H1 (cell line): ENCODE measurements around the gene QSOX2. TPM values are rescaled to one million over a fixed set of nuclear protein-coding genes. Genes with fewer than 3 reads are reported as not detected.
A peak's percentile ranks its signal among the peaks of the same experiment; 100 is the strongest.

Experiments
- ASH2L ChIP-seq: fragments of 200-600, 300-600 bp; sonication (generic); IDR thresholded peaks from one replicate; pipeline ENCODE4 v1.7.1; 2017; ENCODE audit warnings: low read length
- CHD1 ChIP-seq: IDR thresholded peaks from 2 replicates; pipeline ENCODE4 v1.6.1; 2012; ENCODE audit warnings: low read depth, low read length, improper control_type of control experiment
- CHD7 ChIP-seq: fragments of 300-600 bp; sonication (generic); IDR thresholded peaks from 2 replicates; pipeline ENCODE4 v1.7.1; 2012; ENCODE audit warnings: low read length, moderate library complexity, mild to moderate bottlenecking, inconsistent platforms; ENCODE audit not compliant: insufficient replicate concordance
- KDM5A ChIP-seq: fragments of 200-600 bp; IDR thresholded peaks from 2 replicates; pipeline ENCODE4 v1.7.1; 2012; ENCODE audit warnings: mild to moderate bottlenecking, low read length, inconsistent platforms, mixed read lengths
- NANOG ChIP-seq: IDR thresholded peaks from 2 replicates; pipeline ENCODE4 v1.6.1; 2011; ENCODE audit warnings: low read length, low read depth, mild to moderate bottlenecking, inconsistent platforms; ENCODE audit not compliant: insufficient read depth, poor library complexity, severe bottlenecking
- RFX5 ChIP-seq: IDR thresholded peaks from 2 replicates; pipeline ENCODE4 v1.6.1; 2011; ENCODE audit warnings: low read depth, low read length, improper control_type of control experiment, borderline replicate concordance
- SIX5 ChIP-seq: IDR thresholded peaks from 2 replicates; pipeline ENCODE4 v1.6.1; 2011; ENCODE audit warnings: mild to moderate bottlenecking, low read depth, low read length
- TEAD4 ChIP-seq: IDR thresholded peaks from 2 replicates; pipeline ENCODE4 v1.6.1; 2012; ENCODE audit warnings: low read depth, low read length, inconsistent platforms, mixed read lengths
- YY1 ChIP-seq: IDR thresholded peaks from 2 replicates; pipeline ENCODE4 v1.6.1; 2011; ENCODE audit warnings: low read depth, mild to moderate bottlenecking, low read length
- ZNF274 ChIP-seq: IDR thresholded peaks from 2 replicates; pipeline ENCODE4 v1.7.0; 2012; ENCODE audit warnings: low read length, borderline replicate concordance; ENCODE audit errors: extremely low read depth
- polyA plus RNA-seq, 7 experiments: library from polyadenylated mRNA; depleted of rRNA in 3 of 7; stranded (reverse) in 5 of 7; unstranded in 2 of 7; fragments of >200 nt in 5 of 7; fragments of 200-250 nt in 2 of 7; gene quantifications; 1 replicate in 5 of 7; 2 replicates in 1 of 7; 4 replicates in 1 of 7; pipeline versions ENCODE4 v1.2.1 to v1.2.3, GENCODE V29; 2011 to 2013; ENCODE audit warnings: missing spikeins in 2 of 7, mixed read lengths in 2 of 7
- total RNA-seq: library from RNA; stranded (reverse); fragmentation: NEBNext Ultra II Directional; extraction: Animal tissue kit (Norgen Biotek cat#: 25700); gene quantifications from 2 replicates; pipeline ENCODE4 v1.2.1, GENCODE V29; 2021

Gene QSOX2
- total and polyA plus RNA-seq, 2 of the 8 experiments (the other 6 are each of a cell fraction or from before 2014, with no cell fraction given): 18.0 to 28.6 TPM

GRCh38 chr9:136283291-136284235 is 38.0 kb upstream of the QSOX2 start (continued):
- TF ChIP-seq RFX5: no peak
- TF ChIP-seq SIX5: no peak
- TF ChIP-seq KDM5A: no peak
- peak; percentile 68; the same call in 1 of the 2 replicates for TF ChIP-seq YY1
- no peak for TF ChIP-seq ZNF274
- TF ChIP-seq ASH2L: no peak
- TF ChIP-seq CHD1: no peak
- no peak for TF ChIP-seq TEAD4
- TF ChIP-seq CHD7: no peak
- no peak for TF ChIP-seq NANOG
